HG03378 (cell line): Measurements from ENCODE around the gene CD82.

Experiments used
- ATAC-seq: cut with Tn5 transposase; IDR thresholded peaks from one replicate; pipeline ENCODE4 v1.9.1; 2021; ENCODE audit warnings: mild to moderate bottlenecking, moderate library complexity; ENCODE audit not compliant: unreplicated experiment

CD82 gene

DNA sequence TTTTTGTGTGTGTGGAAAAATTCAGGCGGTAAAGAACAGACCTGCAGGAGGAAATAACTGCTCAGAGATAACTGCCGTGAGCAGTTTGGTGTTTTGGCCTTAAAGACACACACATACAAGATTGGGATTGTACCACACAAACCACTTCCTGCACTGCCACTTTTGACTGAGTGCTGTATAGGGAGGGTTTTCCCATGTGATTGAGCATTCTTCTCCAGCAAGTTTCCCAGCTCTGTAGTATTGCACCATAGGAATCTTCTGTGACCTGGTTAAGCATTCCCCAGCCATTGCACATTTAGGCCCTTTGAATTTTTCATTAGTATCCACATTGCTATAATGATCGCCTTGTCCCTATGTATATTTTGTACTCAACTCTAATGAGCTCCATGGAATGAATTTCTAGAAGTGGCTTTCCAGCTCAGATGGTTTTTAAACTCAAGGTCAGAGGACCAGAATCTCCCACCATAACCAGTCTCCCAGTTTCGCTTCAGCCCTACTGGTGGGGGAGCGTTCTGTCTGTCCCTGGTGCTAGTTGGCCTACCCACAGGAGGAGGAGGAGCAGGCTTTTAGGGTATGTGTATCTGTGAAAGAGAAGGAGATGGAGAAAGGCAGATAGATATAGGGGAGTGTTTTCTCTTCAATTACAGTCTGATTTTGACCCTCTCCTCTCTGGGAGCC is 9.3 kb downstream of the CD82 start:
- peak; percentile 35 for ATAC-seq

- no peak for ATAC-seq
Measured at GRCh38 chr11:44575288-44575672, 9.8 kb downstream of the CD82 start.

GRCh38 chr11:44575962-44576361 is 10.5 kb downstream of the CD82 start:
- ATAC-seq, result no peak

DNA sequence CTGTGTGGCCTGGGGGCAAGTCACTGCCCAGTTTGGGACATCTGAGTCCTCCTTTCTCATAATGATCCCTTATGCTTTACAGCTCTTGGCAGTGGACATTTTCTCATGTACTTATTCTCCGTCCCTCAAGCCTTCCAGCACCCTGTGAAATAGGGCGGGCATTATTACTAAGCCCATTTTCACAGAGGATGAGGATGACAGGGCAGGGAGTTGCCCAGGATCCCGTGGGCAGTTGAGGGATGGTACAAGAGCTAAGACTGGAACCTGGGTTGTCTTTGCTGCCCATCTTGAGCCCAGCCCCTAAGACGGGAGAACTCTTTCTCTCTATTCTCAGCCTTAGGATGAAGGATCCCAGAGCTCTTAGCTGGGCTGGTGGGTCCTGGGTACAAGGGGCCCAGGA is 11.2 kb downstream of the CD82 start:
- ATAC-seq, result no peak

GRCh38 chr11:44577231-44577830 is 11.9 kb downstream of the CD82 start:
- ATAC-seq, result no peak

GRCh38 chr11:44578279-44578678 is 12.8 kb downstream of the CD82 start:
- ATAC-seq, result peak; percentile 63

GRCh38 chr11:44579302-44579761 is 13.9 kb downstream of the CD82 start:
- no peak for ATAC-seq

GRCh38 chr11:44580701-44581100 is 15.2 kb downstream of the CD82 start:
- ATAC-seq, result no peak

DNA sequence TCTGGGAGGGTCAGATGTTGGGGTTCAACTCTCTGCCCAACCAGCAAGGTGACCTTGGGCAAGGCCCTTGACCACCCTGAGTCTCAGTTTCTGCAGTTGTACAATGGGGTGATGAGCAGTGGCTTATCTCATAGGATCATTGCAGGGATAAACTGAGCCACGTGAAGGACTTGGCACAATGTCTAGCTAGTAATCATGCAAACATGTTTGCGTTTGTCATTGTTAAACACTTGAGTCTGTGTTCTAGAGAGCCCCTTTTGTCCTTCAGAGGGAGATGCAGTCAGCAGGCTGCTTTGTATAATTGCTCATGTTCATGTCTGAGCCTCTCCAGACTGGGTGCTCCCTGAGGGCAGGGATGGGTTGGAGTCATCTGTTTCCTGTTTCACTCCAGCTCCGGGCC is 15.8 kb downstream of the CD82 start:
- no peak for ATAC-seq

- no peak for ATAC-seq
Measured at GRCh38 chr11:44582641-44583352, 17.3 kb downstream of the CD82 start.

- ATAC-seq, result no peak
Measured at GRCh38 chr11:44583353-44583669, 17.8 kb downstream of the CD82 start.

GRCh38 chr11:44585421-44585820 is 20.0 kb downstream of the CD82 start:
- ATAC-seq, result no peak

GRCh38 chr11:44589301-44589700 is 23.8 kb downstream of the CD82 start:
- ATAC-seq, result no peak

DNA sequence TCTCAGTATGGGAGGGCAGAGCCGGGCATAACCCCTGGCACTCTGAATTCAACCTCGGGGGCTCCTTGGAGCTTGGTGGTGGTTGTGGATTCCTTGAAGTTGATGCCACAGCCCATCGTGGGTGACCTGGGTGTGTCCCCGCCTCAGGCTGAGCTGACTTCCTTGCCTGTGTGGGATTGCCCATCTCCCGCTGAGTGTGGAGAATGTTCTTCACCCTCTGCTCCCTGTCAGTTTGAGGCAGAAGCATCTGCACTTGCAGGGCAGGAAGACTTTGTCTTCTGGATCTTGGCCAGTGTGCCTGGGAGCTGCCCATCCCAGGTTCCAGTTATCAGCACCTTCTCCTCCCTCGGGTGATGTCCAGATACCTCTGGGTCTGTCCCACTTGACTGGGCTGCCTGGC is 25.3 kb downstream of the CD82 start:
- no peak for ATAC-seq

- ATAC-seq, result no peak
Measured at GRCh38 chr11:44591557-44591956, 26.1 kb downstream of the CD82 start.

DNA sequence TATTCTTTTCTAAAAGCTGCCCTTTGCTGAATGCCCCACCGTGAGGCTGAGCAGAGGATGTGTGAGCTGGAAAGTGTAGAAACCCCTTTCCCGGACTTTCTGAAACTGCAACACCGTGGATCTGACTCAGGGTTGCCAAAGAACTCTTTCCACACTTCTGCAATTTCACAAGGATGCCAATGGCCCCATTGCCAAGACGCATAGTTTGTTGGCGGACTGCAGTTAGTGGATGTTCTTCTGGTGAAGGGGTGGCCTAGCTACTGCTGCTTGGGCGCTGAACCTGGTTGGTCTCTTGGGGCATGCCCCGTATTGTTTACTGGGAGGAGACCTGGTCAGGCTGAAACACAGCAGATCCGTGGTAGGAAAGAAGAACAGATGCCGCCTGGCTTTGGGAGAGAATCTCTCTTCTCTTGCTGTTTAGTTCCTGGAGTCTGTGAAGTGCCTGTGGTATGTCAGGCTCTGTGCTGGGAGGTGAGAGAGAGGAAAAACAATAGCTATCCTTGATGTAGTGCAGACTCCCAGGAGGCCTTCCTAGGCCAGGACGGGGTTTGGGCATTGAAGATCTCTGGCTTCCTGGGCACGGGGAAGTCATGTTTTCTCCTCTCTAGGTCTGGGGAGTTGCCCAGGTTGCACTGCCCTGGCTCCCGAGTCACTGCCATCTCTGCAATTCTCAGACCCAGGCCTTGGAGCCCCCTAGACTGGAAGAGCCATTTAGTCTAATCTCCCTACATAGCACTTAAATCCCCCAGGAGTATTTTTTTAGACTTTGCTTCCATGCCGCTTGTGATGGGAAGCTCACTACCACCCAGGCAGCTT is 26.9 kb downstream of the CD82 start:
- no peak for ATAC-seq

- no peak for ATAC-seq
Measured at GRCh38 chr11:44593251-44593650, 27.8 kb downstream of the CD82 start.

GRCh38 chr11:44595006-44595405 is 29.5 kb downstream of the CD82 start:
- no peak for ATAC-seq

GRCh38 chr11:44595964-44596381 is 30.5 kb downstream of the CD82 start:
- ATAC-seq, result no peak

DNA sequence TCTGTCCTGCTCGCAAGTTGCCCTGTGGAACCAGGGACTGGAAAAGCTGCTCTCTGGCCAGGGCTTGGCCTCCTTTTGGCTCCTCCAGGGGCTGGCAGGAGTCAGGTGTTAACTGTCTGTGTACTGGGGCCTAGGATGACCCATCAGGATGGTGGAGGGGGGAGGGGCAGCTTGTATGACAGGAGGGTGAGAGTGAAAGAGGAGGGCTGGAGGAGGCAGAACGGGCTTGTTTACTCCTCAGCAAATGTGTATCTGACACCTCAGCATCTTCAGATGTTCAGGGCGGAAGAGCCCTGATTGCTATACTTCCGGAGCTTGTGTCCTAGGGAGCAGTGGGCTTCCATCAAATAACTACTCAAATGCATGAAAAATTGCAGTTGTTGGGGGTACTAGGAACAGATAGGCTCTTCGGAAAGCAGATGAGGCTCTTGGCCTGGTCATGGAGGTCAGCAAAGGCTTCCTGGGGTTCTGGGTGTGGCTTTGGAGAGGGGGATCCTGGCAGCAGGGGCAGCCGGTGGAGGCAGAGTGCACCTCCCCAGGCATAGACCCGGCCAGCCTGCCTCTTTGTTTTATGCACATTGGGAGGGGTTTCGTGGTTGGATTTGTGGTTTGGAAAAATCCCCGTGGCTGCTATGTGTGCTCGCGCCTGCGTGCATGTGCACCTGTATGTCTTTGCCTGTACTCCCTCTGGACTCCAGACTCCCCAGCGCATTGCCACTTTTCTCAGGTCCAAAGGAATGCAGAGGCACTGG is 31.2 kb downstream of the CD82 start:
- peak; percentile 51 for ATAC-seq
